Endometrium (tissue), 2 donors: ENCODE measurements around the gene USP32.
"Not testable (repeated sequence)": the region's sequence is repeated elsewhere in the genome, so short reads cannot be mapped to it uniquely, and the experiment has no call there.

ENCODE experiments used
- FAIRE-seq: peaks from 2 replicates; lab custom pipeline; 2012; peaks lifted over from hg19 to GRCh38; lab: Jason Lieb, UNC
- donor health status: control.
- donor health status: control.

USP32 gene

GRCh38 chr17:60392042-60392844, at the start of gene USP32:
Gene USP32, minus strand, starts transcription at chr17:60392133. Its CDS starts 194 bp downstream, at chr17:60391939.
- FAIRE-seq, result no peak

GRCh38 chr17:60439501-60439900, 47.6 kb upstream of the USP32 start:
- no peak for FAIRE-seq

- no peak for FAIRE-seq
Observed at GRCh38 chr17:60436676-60437075, 44.7 kb upstream of the USP32 start.

GRCh38 chr17:60435244-60436167, 43.6 kb upstream of the USP32 start:
- FAIRE-seq, result peak; percentile 83

GRCh38 chr17:60433021-60433997, 41.4 kb upstream of the USP32 start:
- FAIRE-seq, result not testable (repeated sequence)

- not testable (repeated sequence) for FAIRE-seq
Observed at GRCh38 chr17:60430561-60430960, 38.6 kb upstream of the USP32 start.

GRCh38 chr17:60428491-60428890, 36.6 kb upstream of the USP32 start:
- FAIRE-seq, result not testable (repeated sequence)

- FAIRE-seq, result no peak
Observed at GRCh38 chr17:60426596-60426995, 34.7 kb upstream of the USP32 start.

GRCh38 chr17:60425626-60426025, 33.7 kb upstream of the USP32 start:
- FAIRE-seq, result no peak

GRCh38 chr17:60423865-60424264, 31.9 kb upstream of the USP32 start:
- FAIRE-seq, result no peak

GRCh38 chr17:60422162-60422665, 30.3 kb upstream of the USP32 start, which contains the start of gene CHCT1:
Gene CHCT1, plus strand, starts transcription at chr17:60422489. Its CDS starts 104 bp downstream, at chr17:60422593.
- FAIRE-seq, result no peak

GRCh38 chr17:60421273-60422161, 29.6 kb upstream of the USP32 start:
- FAIRE-seq, result no peak

- FAIRE-seq, result not testable (repeated sequence)
Observed at GRCh38 chr17:60419875-60420274, 27.9 kb upstream of the USP32 start.

- FAIRE-seq, result not testable (repeated sequence)
Observed at GRCh38 chr17:60419003-60419402, 27.1 kb upstream of the USP32 start.

- FAIRE-seq, result no peak
Observed at GRCh38 chr17:60416368-60416925, 24.5 kb upstream of the USP32 start.

- no peak for FAIRE-seq
Observed at GRCh38 chr17:60415146-60415545, 23.2 kb upstream of the USP32 start.

- FAIRE-seq, result no peak
Observed at GRCh38 chr17:60412701-60413100, 20.8 kb upstream of the USP32 start.

GRCh38 chr17:60410001-60410400, 18.1 kb upstream of the USP32 start:
- no peak for FAIRE-seq

GRCh38 chr17:60406887-60407286, 15.0 kb upstream of the USP32 start:
- FAIRE-seq, result no peak

GRCh38 chr17:60403962-60404361, 12.0 kb upstream of the USP32 start:
- no peak for FAIRE-seq
